Transverse colon (tissue), 4 donors: ENCODE results near the gene DIAPH3.

Source experiments
- POLR2A ChIP-seq: fragments of 450-650 bp; IDR thresholded peaks from one replicate; pipeline ENCODE4 v1.6.1; 2016; ENCODE audit warnings: antibody characterized with exemption, mild to moderate bottlenecking, moderate library complexity
- POLR2AphosphoS5 ChIP-seq, 3 donors: sonication (generic); formaldehyde crosslinking; IDR thresholded peaks; one replicate each; pipeline ENCODE4 v1.6.1; 2016; ENCODE audit warnings: antibody characterized with exemption in 3 of 3
- TF ChIP-seq, protein P1 (sequence below), 5 experiments: fragments of 200-600 bp in 3 of 5; fragments of 450-650 bp in 2 of 5; sonication (generic) in 3 of 5; IDR thresholded peaks; 1 replicate in 2 of 5; 2 replicates in 3 of 5; pipeline ENCODE4 v1.5.1; 2016 to 2017; ENCODE audit warnings: antibody characterized with exemption in 5 of 5, inconsistent platforms in 3 of 5, mild to moderate bottlenecking in 2 of 5, moderate library complexity in 1 of 5

DNA sequence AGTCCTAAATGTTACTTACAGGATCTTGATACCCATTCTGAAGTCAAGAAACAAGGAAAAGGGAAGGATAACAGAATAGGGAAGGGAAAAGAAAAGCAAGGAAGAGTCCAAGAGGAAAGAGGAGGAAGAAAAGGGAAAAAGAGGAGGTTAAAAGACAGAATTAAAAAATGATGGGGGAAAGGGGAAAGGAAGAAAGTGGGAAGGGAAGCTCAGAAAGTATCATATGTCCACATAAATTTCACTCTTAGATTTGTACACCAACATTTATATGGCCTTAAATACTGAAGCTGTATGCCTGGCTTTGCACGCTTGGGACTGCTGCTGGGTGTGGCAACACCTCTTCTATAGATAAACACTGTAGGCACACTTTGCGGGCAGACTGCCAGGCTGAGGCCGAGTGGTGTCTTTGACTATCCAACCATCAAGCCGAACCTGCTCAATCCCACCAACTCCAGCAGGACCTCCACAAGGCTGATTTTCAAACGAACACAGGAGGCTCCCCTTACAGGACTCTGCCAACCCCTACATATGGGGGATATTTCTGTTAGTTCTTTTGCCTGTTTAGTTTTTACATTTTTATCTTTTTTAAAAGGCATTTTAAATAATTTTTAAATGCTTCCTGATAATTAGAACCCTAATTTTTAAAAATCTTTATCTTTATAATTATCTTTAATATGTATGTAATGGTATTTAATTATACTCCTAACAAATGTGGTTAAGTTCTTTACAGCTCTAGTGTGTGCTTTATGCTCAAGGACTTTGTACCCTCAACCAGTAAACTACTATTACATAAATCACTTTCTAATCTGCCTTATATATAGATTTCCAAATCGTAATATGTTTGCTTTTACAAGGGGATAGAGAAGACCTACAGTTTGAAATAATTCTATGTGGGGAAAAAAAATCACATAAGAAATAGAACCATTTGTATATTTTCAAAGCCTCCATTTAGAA is 154.2 kb downstream of the DIAPH3 start:
- TF ChIP-seq, protein P1, sequence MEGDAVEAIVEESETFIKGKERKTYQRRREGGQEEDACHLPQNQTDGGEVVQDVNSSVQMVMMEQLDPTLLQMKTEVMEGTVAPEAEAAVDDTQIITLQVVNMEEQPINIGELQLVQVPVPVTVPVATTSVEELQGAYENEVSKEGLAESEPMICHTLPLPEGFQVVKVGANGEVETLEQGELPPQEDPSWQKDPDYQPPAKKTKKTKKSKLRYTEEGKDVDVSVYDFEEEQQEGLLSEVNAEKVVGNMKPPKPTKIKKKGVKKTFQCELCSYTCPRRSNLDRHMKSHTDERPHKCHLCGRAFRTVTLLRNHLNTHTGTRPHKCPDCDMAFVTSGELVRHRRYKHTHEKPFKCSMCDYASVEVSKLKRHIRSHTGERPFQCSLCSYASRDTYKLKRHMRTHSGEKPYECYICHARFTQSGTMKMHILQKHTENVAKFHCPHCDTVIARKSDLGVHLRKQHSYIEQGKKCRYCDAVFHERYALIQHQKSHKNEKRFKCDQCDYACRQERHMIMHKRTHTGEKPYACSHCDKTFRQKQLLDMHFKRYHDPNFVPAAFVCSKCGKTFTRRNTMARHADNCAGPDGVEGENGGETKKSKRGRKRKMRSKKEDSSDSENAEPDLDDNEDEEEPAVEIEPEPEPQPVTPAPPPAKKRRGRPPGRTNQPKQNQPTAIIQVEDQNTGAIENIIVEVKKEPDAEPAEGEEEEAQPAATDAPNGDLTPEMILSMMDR (IDR thresholded peaks at IDR 0.05): no peak
- TF ChIP-seq POLR2AphosphoS5 (IDR thresholded peaks at IDR 0.05): peak in 1 of 3 donors; percentile 33
- no peak for TF ChIP-seq POLR2A
